ENCODE results near the gene CACNA1B. TPM values are rescaled to one million over a fixed set of nuclear protein-coding genes. Genes with fewer than 3 reads are reported as not detected.
"Not testable (repeated sequence)": the region's sequence is repeated elsewhere in the genome, so short reads cannot be mapped to it uniquely, and the experiment has no call there.

Gene CACNA1B
- total and polyA plus RNA-seq, 2 of the 4 experiments (the other 2 are of a cell fraction) = 0.02 TPM; not detected in 1

DNA sequence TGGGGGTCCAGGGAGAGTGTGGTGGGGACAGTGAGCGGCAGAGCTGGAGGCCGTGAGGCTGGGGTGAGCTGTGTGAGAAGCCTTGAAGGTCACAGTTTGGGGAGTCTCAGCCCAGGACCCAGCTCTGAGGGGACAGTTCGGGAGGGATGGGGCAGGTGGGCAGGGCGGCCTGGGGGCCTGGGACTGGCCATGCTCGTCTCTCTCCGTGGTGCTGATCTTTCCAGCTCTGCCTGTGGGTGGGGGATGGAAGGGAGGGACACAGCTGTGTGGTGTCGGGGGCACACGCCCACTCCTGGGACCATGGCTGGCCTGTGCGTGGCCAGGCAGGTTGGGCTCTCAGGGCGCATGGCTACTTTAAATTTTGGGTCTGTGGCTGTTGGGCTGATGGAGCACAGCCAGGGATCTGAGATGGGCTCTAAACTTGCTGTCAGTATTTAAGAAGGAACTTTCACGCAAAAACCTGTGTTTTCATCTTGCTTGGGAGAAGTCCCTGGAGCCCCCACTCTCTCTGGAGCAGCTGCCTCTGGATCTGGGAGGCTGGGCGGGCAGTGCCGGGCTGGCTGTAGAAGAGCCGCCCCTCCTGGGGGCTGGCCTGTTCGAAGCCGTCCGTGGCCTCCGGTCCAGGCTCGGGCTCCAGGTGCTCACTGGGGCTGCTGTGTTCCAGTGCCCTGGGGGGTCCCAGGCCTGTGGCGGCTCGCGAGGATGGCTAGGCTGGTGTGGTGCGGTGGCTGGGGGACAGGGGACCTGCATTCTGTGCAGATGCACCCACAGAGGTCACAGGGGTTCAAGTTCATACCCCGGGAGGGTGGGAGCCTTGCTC, 13.4 kb downstream of the CACNA1B start:
- H4K91ac ChIP-seq (ENCODE audit: insufficient read depth, low read depth, low read length); H2AK5ac ChIP-seq (ENCODE audit: low read depth, low read length); H3K9me1 ChIP-seq (ENCODE audit: insufficient read depth, low read length); H2BK15ac ChIP-seq (ENCODE audit: low read depth, low read length); H3K14ac ChIP-seq (replicated peaks; ENCODE audit: low read depth, low read length); dilution Hi-C loops (cut with HindIII; ENCODE audit: low sequenced_read_pairs, unreplicated experiment); H3K4ac ChIP-seq (ENCODE audit: low read depth, low read length); intact Hi-C loops (cut with micrococcal nuclease); H3K23ac ChIP-seq (ENCODE audit: low read depth, low read length); H2BK5ac ChIP-seq (ENCODE audit: low read depth, low read length, poor library complexity, severe bottlenecking); H3K18ac ChIP-seq (ENCODE audit: low read depth, low read length); H3K56ac ChIP-seq (ENCODE audit: extremely low read depth, insufficient read depth, low read length); H4K8ac ChIP-seq (ENCODE audit: low read depth in 2 of 2, low read length in 2 of 2); H3K27me3 ChIP-seq (ENCODE audit: control insufficient read depth, insufficient read depth, low read length); H2AFZ ChIP-seq (replicated peaks; ENCODE audit: low read length, poor library complexity); H3K36me3 ChIP-seq (ENCODE audit: control insufficient read depth, insufficient read depth, low read length); H4K5ac ChIP-seq (ENCODE audit: low read depth, low read length); H3K9ac ChIP-seq (ENCODE audit: low read depth, low read length); ATAC-seq (ENCODE audit: low read depth); H2BK20ac ChIP-seq (ENCODE audit: low read depth, low read length); H3K4me2 ChIP-seq (ENCODE audit: low read depth, low read length); H3K4me3 ChIP-seq (ENCODE audit: insufficient read depth, low read depth, low read length); H2AK9ac ChIP-seq (replicated peaks; ENCODE audit: low read depth, low read length, poor library complexity); CTCF ChIA-PET; H3K79me1 ChIP-seq (ENCODE audit: low read depth in 1 of 2, low read length in 2 of 2); in situ Hi-C loops (cut with MboI; ENCODE audit: low sequenced_read_pairs); DNase-seq; H4K20me1 ChIP-seq (ENCODE audit: insufficient read depth, low read length); H3K4me1 ChIP-seq (ENCODE audit: control insufficient read depth, insufficient read depth, low read length); BruUV-seq (replicated peaks); POLR2A ChIA-PET (ENCODE audit: unreplicated experiment); H3K27ac ChIP-seq (ENCODE audit: insufficient read depth, low read length); H2BK120ac ChIP-seq (ENCODE audit: low read depth, low read length): not testable (repeated sequence)
- 73% methylated on average over 8 of the region's 24 CpGs; no CpG with 5 or more reads in 1 of the 2 experiments for WGBS, 2 experiments (ENCODE audit: extremely low coverage in 2 of 2, insufficient read length in 1 of 2)
- peaks cover 12% of the 10 kb centered on the region for H3K9me3 ChIP-seq (ENCODE audit: control insufficient read depth, insufficient read depth, low read length)

Measured in IMR-90 (cell line).